ENCODE results near the gene TFEB. TPM values are rescaled to one million over a fixed set of nuclear protein-coding genes. Genes with fewer than 3 reads are reported as not detected.

TFEB gene
- total RNA-seq, 4 donors from 2014 or later, result 17.6 to 47.9 (median 22.9) TPM

GRCh38 chr6:41746107-41746506, 10.7 kb upstream of the TFEB start:
- Histone ChIP-seq H3K9me3 (no peaks in the 10 kb centered on the region), H3K36me3 (no peaks in the 10 kb centered on the region), H3K4me1 (peaks cover 0 to 5% (median 0%) of the 10 kb centered on the region in 4 donors), H3K4me3 (no peak overlapping the region), H3K27me3 (no peaks in the 10 kb centered on the region), H3K27ac (no peak overlapping the region)
- no peak for TF ChIP-seq POLR2A (IDR thresholded peaks at IDR 0.05)
- TF ChIP-seq CTCF (IDR thresholded peaks at IDR 0.05), result no peak
- no peak for DNase-seq

- Histone ChIP-seq H3K36me3 (no peaks in the 10 kb centered on the region), H3K27ac (no peak overlapping the region), H3K27me3 (no peaks in the 10 kb centered on the region), H3K4me3 (no peak overlapping the region), H3K9me3 (no peaks in the 10 kb centered on the region), H3K4me1 (peaks cover 0 to 5% (median 0%) of the 10 kb centered on the region in 4 donors)
- TF ChIP-seq POLR2A (IDR thresholded peaks at IDR 0.05), result no peak
- TF ChIP-seq CTCF (IDR thresholded peaks at IDR 0.05), result no peak
- no peak for DNase-seq
Observed at GRCh38 chr6:41744236-41744787, 8.9 kb upstream of the TFEB start.

- H3K27me3 ChIP-seq, result no peaks in the 10 kb centered on the region
- no peak for TF ChIP-seq CTCF (IDR thresholded peaks at IDR 0.05)
- TF ChIP-seq POLR2A (IDR thresholded peaks at IDR 0.05), result no peak
- peaks cover 0 to 5% (median 0%) of the 10 kb centered on the region in 4 donors for H3K4me1 ChIP-seq
- no peaks in the 10 kb centered on the region for H3K9me3 ChIP-seq
- DNase-seq, result no peak
- H3K36me3 ChIP-seq, result no peaks in the 10 kb centered on the region
- H3K27ac ChIP-seq, result no peak overlapping the region
- H3K4me3 ChIP-seq, result no peak overlapping the region
Observed at GRCh38 chr6:41743406-41744235, 8.2 kb upstream of the TFEB start.

GRCh38 chr6:41741625-41742490, 6.5 kb upstream of the TFEB start:
- peak in 2 of 3 donors; percentile 68 to 78 for DNase-seq
- Histone ChIP-seq H3K4me3 (no peak overlapping the region), H3K27ac (peak overlapping the region in 3 of 4 donors; percentile 56 to 77 (median 63)), H3K27me3 (no peaks in the 10 kb centered on the region), H3K36me3 (no peaks in the 10 kb centered on the region), H3K4me1 (peaks cover 0 to 5% (median 0%) of the 10 kb centered on the region in 4 donors), H3K9me3 (no peaks in the 10 kb centered on the region)
- TF ChIP-seq CTCF (IDR thresholded peaks at IDR 0.05) (no peak), POLR2A (IDR thresholded peaks at IDR 0.05) (no peak)

GRCh38 chr6:41740366-41741162, 5.2 kb upstream of the TFEB start:
- Histone ChIP-seq H3K27me3 (no peaks in the 10 kb centered on the region), H3K36me3 (no peaks in the 10 kb centered on the region), H3K4me3 (no peak overlapping the region), H3K4me1 (peaks cover 0 to 14% (median 5%) of the 10 kb centered on the region in 4 donors), H3K9me3 (no peaks in the 10 kb centered on the region), H3K27ac (peak overlapping the region in 3 of 4 donors; percentile 56 to 77 (median 63))
- no peak for DNase-seq
- no peak for TF ChIP-seq CTCF (IDR thresholded peaks at IDR 0.05)
- no peak for TF ChIP-seq POLR2A (IDR thresholded peaks at IDR 0.05)

All from Peyer's patch (tissue), 4 donors.